Stimulated activated CD8-positive, alpha-beta memory T cell treated with anti-CD3 and anti-CD28 coated beads, Interleukin-7, amount 100 ng/mL, for 48 hours (primary cell): Measurements from ENCODE around the gene MPG.
"Not testable (repeated sequence)": the region's sequence is repeated elsewhere in the genome, so short reads cannot be mapped to it uniquely, and the experiment has no call there.

Experiments
- DNase-seq, 2 donors: peaks; one replicate each; pipeline ENCODE4 v3.0.0-alpha.2; 2020; ENCODE audit warnings: low read depth in 1 of 2; ENCODE audit errors: extremely low read depth in 1 of 2

The MPG gene

DNA sequence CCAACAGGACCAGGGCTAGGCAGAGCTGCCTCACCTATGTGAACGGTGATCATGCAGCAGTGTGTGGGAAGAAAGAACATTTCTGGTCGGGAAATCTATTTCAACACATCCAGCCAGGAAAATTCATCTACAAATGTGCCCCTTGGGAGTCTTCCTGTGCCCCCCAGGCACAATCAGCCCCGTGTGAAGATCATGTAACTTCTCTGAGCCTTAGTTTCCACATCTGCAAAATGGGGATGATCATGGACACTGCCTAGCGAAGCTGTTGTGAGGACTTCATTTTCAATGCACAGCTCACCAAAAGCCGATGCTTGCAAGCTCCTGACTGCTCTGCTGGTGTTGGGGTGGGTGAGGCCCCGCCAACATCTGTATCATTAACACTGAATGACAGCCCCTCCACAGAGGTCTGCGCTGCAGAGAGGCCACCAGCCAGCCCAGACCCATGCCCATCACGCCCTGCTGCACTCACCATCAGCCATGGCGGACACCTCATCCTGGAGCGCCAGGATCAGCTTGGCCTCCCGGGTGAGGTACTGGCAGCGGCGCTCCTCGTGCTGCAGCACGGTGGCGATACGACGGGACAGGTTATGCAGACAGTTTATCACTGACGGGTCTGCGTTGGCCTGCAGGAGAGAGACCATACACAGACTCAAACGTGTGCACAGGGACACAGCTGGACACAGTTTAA is 34.3 kb downstream of the MPG start:
- DNase-seq: no peak

DNA sequence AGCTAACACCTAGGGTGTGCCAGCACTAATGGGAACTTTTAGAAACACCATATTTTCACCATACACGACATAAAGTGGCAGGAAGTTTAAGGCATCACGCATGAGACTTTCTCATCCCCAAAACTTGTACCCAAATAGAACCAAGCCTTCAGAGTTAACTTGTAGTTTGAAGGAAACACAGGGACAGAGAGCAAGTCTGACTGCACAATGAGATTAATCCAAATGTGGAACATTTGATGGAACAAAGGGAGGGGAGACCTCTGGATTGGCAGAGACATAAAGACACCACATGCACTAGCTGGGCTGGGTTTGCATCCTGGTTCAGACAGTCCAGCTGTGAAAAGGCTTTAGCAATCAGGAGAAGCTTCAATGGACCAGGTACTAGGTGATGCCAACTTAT is 36.3 kb downstream of the MPG start:
- no peak for DNase-seq

DNA sequence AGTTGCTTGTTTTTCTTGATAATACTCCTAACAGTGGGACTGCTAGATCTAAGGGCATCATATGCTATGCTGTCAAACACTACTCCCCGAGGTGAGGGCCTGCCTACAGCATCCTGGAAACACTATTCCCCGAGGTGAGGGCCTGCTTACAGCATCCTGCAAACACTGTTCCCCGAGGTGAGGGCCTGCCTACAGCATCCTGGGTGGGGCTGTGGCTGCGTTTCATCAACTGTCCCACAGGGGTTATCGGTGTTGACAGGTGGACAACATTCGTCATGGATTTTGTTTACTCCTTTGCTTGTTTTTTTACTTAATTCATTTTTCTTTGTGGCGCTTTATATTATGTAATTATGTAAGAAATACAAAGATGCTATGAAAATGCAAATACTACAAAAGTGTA is 38.0 kb downstream of the MPG start:
- DNase-seq: no peak

- peak; percentile 24 to 51 for DNase-seq
Measured at GRCh38 chr16:117379-118365, 39.6 kb downstream of the MPG start.

GRCh38 chr16:118857-119256 is 40.8 kb downstream of the MPG start:
- no peak for DNase-seq

DNA sequence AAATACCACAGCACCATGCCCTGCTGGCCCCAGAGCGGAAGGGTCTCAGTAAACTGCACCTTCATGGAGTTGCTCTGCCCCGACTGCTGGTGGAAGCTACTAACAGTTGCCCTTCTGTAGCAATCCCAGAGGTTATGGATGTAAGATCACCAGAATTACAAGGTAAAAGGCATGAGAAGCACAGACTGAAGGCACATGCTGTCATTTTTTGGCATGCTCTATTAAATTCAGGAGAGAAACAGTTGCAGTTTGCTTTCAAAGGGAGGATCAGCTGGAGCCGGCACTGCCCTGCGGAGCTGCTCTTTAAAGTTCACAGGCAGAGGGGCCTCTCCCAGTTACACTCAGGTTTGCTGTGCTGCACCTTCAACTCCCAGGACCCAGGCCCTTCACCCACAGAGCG is 41.3 kb downstream of the MPG start:
- no peak for DNase-seq

- DNase-seq: no peak
Measured at GRCh38 chr16:119835-120491, 41.9 kb downstream of the MPG start.

- no peak for DNase-seq
Measured at GRCh38 chr16:120756-121155, 42.7 kb downstream of the MPG start.

DNA sequence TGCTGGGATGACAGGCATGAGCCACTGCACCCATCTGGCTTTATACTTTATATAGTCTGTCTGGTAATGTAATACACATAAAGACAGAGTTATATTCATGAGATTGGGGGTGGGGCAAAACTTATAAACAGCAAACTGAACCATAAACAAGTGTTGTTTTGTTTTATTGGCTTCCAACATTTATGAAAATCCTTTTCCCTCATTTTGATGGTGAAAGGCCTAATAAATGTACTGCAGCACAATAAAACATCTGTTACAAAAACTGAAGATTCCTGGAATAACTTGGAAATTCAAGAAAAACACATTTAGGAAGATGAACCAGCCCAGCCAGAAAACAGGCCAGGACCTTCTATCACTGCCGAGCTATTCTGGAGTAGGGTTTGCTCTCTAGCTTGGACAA is 44.3 kb downstream of the MPG start:
- no peak for DNase-seq

DNA sequence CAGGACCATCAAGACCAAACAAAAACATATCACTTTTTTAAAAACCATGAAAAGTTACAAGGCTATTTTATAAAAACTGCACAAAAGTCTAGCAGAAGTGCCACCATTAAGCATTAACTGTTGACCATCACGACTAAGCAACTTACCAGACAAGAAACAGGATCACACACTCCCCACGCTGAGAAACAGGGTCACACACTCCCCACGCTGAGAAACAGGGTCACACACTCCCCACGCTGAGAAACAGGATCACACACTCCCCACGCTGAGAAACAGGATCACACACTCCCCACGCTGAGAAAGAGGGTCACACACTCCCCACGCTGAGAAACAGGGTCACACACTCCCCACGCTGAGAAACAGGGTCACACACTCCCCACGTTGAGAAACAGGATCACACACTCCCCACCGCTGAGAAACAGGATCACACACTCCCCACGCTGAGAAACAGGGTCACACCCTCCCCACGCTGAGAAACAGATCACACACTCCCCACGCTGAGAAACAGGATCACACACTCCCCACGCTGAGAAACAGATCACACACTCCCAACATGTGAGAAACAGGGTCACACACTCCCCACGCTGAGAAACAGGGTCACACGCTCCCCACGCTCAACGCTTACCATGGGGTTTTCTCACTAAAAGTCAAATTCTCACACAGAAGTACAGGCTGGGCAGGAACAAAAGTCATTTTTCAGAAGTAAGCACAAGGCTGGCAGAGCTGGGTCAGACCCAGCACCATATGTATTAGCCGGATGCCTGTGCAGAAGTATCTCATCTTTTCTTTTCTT is 45.7 kb downstream of the MPG start:
- not testable (repeated sequence) for DNase-seq

DNA sequence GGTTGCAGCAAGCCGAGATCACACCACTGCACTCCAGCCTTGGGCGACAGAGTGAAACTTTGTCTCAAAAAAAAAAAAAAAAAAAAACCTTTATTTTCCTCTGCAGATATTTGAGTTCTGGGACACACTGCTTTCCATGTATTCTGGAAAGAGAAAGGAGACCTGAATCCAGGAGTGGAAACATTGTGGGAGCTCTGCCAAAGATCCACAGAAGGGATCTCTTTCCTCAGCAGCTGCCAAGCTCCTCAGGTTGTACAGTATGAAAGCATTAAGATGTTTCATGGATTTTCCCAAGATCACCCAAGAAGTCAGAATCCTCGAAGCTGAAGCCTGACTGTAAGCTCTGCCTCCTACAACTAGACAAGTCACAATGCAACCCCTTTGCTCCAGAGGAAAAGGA is 47.0 kb downstream of the MPG start:
- no peak for DNase-seq

DNA sequence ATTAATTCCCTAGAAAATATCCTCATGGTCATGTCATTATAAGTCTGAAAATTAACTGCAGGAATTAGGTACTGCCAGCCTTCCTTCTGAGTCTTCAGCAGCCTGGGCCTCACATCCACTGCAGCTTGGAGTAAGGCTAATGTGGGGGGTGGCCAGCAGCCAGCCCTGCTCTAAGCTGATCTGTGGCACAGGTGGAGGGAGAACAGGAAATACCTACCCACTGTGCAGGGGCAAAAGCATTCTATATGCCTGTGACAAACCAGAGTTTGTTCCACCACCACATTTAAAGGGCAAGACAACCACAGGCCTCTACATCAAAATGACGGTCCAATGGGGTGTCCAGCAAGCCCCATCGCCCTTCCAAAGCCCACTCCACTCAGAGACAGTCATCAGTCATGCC is 51.0 kb downstream of the MPG start:
- no peak for DNase-seq

- no peak for DNase-seq
Measured at GRCh38 chr16:130533-131173, 52.6 kb downstream of the MPG start.

- no peak for DNase-seq
Measured at GRCh38 chr16:132120-132519, 54.1 kb downstream of the MPG start.

DNA sequence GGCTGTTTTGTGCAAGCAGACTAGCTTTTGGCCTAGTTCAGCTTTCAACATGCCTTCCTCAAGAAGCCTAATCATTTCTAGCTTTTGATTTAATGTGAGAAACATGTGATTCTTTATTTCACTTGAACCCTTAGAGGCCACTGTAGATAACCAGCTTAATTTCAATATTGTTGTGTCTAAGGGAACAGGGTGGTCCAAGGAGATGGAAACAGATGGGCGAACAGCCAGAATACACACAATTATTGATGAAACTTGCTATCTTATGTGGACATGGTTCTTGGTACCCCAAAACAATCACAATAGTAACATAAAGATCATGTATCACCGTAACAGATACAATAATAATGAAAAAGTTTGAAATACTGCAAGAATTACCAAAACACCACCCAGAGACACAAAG is 55.7 kb downstream of the MPG start:
- no peak for DNase-seq
